Dermis microvascular lymphatic vessel endothelial cell (primary cell): ENCODE measurements around the gene FPGS. TPM values are rescaled to one million over a fixed set of nuclear protein-coding genes. Genes with fewer than 3 reads are reported as not detected.

Experiments used
- DNase-seq, 2 donors: peaks; one replicate each; pipeline versions ENCODE4 v3.0.0 to v3.0.0-alpha.2; 2010; ENCODE audit warnings: low read depth in 2 of 2
- total RNA-seq: library from RNA; depleted of rRNA; stranded (reverse); fragments of >200 nt; gene quantifications from 2 replicates; pipeline ENCODE4 v1.2.1, GENCODE V29; 2014

The FPGS gene
- total RNA-seq, 1 donor from 2014 or later = 60.3 TPM

DNA sequence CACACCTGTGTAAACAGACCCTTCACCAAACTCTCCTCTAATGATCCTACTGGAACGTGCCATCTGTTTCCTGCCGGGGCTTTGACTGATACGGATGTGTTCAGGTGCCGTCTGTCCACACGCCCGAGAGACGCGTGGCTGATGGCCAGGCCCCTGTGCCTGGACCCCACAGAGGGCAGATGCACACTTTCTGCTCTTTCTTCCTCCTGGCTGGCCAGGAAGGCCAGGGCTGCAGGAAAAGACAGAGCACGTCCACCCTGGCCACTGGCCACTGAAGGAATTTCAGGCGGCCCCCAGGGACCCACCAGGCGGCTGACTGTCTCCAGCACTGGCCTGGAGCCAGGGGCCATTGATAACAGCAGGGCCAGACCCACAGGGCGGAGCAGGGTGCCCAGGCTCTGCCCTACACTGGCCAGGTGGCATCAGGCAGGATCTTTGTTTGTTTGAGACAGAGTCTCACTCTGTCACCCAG, 55.4 kb downstream of the FPGS start:
- peak; percentile 91 to 92 for DNase-seq

DNA sequence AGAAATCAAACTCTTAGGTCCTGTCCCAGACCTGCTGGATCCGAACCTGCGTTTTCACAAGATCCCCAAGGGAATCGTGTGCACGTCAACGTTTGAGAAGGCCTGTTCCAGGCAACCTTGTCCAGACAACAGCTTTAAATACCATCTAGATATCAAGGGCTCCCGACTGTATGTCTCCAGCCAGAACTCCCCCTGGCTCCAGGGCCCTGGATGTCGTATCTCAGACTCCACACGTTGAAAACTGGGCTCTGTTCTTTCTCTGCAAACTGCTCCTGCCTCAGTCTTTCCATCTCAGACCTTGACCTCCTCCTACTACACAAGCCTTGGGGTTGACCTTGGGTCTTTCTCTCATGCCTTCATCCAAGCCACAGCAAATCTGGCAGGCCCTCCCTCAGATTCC, 57.6 kb downstream of the FPGS start:
- DNase-seq = no peak

DNA sequence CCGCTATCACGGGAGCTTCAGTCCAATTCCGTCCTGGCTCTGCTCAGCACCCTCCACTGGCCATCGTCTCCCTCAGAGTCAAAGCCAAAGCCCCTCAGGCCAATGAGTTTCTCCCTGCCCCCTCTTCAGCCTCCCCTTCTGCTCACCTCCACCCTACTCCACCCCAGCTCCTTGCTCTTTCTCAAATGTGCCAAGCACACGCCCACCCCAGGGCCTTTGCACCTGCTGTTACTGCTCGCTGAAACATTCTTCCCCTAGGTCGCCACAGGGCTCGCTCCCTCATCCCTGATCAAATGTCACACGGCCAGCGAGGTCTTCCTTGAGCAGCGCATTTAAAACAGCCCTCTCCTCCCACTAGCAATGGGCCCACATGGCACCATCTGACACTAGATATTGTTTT, 58.1 kb downstream of the FPGS start:
- DNase-seq = no peak

DNA sequence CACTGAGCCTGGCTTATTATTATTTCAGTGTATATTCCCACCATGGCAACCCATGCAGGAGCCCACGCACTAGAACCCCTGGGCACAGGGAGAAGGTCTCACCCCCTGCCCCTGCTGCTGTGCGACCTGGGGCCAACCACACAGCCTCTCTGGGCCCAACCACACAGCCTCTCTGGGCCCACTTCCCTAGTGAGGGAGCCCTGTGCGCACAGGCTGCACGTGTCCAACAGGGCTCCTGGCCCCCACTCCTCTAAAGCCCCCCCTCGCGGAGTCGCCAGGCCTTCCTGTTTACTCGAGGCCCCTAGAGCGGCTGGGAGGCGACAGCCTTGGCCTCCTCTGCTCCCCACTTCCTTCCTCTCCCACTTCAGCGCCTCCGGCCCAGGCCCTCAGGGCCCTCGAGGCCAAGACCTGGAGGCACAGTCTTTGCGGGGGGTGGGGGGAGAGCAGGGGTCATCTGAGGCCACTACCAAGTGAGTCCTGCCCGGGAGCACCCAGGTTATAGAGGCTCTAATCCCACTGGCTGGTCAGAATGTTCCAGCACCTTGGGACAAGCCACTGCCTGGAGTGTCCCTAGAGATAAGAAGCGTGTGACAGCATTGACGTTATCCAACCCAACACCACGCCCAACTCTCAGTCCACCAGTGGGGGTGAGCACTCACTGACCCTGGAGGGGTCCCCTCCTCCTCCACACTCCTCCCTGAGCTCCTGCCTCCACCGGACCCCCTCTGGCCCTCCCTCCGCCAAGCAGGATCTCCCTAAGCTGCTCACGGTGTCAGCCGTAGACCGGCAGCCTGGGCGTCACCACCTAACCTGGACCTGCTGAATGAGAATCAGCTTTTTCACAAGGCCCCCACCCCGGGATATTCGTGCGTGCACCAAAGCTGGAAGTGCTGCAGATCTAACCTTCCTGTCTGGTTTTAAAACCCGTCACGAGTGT, 59.7 kb downstream of the FPGS start:
- DNase-seq = peak in 1 of 2 donors; percentile 87

DNA sequence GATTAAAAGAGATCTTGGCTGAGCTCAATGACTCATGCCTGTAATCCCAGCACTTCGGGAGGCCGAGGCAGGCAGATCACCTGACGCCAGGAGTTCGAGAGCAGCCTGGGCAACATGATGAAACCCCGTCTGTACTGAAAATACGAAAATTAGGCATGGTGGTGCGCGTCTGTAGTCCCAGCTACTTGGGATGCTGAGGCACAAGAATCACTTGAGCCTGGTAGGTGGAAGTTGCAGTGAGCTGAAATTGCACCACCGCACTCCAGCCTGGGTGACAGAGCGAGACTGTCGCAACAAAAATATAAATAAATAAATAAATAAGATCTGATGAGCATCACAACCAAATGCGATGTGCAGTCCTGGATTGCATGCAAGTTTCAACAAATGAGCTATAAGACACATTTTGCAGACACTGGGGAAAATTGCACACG, 60.5 kb downstream of the FPGS start:
- DNase-seq = no peak

Other genes starting within 250 kb of the FPGS start
- gene STXBP1, start 190.6 kb upstream of the FPGS start, total RNA-seq = 10.8 and 13.0 TPM in 2 replicates
- gene CFAP157, start 95.9 kb upstream of the FPGS start, total RNA-seq = under 0.01 TPM in 1 of 2 replicates, not detected in the other
- gene PTRH1, start 87.2 kb upstream of the FPGS start, total RNA-seq = 20.6 and 23.2 TPM in 2 replicates
- gene TTC16, start 86.8 kb upstream of the FPGS start, total RNA-seq = not detected in 2 replicates
- 5.3 and 7.6 TPM in 2 replicates for gene TOR2A, start 67.6 kb upstream of the FPGS start, total RNA-seq
- 61.5 and 100 TPM in 2 replicates for gene SH2D3C, start 24.2 kb upstream of the FPGS start, total RNA-seq
- 75.0 and 93.9 TPM in 2 replicates for gene CDK9, start 16.8 kb upstream of the FPGS start, total RNA-seq
- 30.0 and 91.3 TPM in 2 replicates for gene ENG, start 51.8 kb downstream of the FPGS start, total RNA-seq
- gene AK1, start 74.8 kb downstream of the FPGS start, total RNA-seq = 20.4 and 23.0 TPM in 2 replicates
- gene ST6GALNAC6, start 96.7 kb downstream of the FPGS start, total RNA-seq = 23.4 and 35.7 TPM in 2 replicates
- 27.3 and 32.2 TPM in 2 replicates for gene ST6GALNAC4, start 114.2 kb downstream of the FPGS start, total RNA-seq
- gene PIP5KL1, start 127.9 kb downstream of the FPGS start, total RNA-seq = 0.39 and 1.0 TPM in 2 replicates
- 8.9 and 17.7 TPM in 2 replicates for gene DPM2, start 135.0 kb downstream of the FPGS start, total RNA-seq
- gene EEIG1, start 178.1 kb downstream of the FPGS start, total RNA-seq = 15.0 and 60.1 TPM in 2 replicates